Measurements from ENCODE around the gene PLEKHM3.

PLEKHM3 gene

DNA sequence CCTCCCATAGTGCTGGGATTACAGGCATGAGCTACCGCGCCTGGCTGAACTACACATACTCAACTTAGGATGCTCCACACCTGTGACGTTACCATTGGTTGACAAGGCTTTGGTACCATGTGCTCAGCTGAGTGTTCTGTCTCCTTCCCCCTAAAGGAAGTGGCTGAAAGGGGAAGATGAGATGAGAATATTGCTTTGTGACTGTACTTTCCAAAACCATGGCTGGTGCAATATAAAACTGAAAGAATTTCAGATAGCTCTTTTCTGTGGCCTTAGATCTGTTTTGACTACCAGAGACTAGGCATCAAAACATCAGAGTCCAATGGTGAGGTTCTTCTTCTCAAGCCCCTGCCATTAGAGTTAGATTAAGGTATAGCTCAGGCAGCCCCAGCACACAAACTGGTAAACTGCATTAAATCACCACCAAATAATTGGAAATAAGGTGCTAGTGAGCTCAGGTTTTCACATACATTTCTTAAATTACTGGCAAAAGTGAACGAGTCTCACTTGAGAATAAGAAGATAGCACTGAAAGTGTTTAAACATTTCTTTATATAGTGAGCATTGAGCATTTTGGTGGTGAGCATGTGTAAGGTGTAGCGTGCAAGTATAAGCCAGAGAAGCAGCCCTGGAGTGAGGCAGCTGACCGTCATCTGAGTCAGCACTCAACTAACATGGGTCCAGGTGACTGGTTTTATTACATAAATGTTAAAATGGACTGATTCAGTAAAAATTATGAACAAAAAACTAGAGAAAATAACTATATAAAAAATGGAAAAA, 142.1 kb downstream of the PLEKHM3 start:
- no peak for DNase-seq

DNA sequence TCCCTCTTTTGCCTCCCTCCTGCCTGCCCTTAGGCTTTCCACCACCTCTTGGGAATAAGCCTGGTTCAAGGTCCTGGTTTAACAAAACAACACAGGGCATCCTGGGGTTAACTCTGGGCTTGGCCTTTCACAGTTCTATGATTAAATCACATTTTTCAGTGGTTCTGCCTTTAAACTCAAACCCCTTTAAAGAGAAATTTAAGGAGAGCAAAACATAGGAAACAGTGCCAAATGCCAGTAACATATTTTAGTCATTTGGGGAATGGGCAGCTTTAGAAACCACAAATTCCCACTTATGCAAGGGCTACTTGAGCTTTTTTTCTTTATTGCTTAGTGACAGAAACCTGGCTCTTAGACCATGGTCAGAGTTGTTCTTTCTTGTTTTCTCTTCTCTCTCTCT, 143.4 kb downstream of the PLEKHM3 start:
- no peak for DNase-seq

DNA sequence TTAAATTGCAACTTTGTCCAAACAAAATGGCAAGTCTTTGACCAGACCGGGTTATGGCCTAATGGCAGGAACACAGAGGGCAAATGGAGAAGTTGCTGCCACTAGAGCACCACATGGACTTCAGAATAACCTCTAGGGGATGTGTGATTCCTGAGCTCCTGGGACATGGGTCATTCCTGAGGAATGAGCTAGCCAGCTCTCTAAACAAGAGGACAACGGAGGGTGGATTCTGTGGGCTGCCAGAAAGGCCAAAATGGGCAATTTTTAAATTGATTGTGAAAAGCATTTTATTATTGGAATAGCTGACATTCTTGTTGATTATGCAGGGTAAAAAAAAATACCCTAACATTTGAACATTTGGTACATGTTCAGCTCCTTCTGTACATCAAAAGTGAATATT, 145.8 kb downstream of the PLEKHM3 start:
- no peak for DNase-seq

DNA sequence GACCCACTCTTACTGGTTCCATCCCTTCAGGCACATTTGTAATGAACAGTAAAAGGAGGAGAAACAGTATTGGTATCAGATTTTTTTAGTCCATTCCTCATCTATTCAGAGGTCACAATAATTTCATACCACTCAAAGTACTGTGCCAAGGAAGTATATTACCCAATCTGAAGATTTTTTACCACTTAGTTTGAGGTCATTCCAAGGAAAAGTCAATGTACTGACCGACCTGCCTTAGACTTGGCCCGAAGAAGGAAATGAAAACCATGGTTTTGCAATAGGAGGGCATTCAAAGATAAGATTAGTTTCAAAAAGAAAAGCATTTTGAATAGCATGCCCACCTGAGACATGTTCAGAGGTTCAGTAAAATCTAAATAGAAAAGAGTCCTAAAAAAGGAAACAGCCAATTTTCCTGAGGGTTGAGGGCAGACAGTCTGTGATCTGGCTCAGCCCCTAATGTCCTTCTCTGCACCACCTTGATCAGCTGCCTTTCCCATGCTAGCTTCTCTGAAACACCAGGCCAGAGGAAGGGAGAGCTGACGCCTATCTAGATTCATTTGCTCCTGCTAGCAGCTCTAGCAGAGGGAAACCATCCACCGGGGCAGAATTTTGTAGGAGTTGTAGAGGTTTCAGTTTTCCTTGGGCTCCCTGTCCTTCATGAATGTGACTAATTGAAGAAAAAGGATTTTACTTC, 148.3 kb downstream of the PLEKHM3 start:
- no peak for DNase-seq

DNA sequence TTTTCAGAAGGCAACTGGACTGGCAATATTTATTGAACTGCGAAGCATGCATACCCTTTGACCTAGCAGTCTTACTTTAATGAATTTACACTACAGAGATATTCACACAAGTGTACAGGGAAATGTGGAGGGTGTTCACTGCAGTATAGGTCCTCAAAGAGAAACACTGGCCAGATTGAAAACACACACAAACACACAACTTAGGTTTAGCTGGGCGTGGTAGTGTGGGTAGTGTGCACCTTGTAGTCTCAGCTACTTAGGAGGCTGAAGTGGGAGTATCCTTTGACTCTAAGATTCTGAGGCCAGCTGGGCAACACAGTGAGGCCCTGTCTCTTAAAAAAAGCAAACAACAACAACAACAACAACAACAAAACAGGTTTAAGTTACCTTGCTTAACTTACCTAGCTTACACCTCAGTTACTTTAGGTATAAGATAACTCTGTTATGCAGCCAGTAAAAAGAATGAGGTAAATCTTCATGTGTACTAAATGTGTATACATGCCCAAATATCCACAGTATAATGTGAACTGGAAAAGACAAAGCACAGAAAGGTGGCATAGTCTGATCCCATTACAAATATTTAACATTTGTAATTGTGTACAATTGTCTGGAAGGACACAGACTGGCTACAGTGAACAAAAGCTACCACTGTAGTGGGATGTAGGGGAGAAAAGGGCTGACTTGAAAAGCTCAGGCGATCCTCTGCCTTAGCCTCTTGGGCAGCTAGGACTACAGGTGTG, 149.7 kb downstream of the PLEKHM3 start:
- no peak for DNase-seq

DNA sequence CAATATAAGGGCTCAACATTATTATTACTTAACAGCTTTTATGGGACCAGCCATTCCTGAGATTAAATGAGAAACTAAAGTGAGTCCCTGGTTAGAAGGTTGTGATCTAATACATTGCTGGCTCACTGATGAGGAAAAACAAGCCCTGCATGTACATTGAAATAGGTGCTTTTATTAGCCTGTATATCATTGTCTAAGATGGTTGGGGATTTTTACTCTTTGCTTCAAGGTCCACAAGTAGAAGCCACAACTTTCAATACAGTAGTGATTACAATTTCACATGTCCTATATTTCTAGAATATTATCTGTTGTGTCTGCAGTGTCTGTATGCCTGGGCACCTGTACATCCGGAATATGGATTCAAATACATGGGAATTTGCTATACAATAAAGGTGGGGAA, 151.5 kb downstream of the PLEKHM3 start:
- DNase-seq: no peak

DNA sequence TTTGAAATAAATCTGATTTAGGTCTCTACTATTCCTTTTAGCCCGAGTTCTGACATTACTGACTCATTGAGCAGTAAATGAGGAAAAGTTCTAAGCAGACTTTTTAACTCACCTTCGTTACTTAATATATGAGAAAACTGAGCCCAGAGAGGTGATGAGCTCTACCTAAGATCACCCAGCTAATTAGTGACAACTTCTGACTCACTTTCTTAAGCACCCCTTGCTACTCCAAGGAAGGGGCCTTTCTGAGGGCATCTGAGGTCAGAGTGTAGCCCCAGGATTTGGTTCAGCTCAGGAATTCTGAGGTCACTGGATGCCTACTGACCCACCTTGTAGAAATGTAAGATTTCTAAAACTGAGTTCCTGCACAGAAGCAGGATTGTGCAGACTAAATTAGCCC, 153.4 kb downstream of the PLEKHM3 start:
- no peak for DNase-seq

DNA sequence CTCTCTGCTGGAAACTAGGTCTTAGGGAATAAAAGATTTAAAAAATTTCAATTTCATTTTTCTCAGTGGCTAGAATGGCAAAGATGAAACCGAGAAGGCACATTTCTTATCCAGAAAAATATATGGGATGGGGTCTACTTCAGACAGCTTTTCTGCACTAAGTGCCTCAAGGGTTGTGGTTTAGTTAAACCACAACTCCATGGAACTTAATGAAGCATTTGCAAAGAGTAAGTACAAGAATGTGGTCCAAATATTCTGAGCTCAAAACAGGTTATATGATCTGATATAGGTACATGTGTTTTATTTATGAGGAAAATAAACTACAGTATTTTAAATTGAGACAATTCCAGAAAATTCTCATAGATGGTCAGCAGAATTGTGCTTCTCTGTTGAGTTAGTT, 153.8 kb downstream of the PLEKHM3 start:
- DNase-seq: no peak

DNA sequence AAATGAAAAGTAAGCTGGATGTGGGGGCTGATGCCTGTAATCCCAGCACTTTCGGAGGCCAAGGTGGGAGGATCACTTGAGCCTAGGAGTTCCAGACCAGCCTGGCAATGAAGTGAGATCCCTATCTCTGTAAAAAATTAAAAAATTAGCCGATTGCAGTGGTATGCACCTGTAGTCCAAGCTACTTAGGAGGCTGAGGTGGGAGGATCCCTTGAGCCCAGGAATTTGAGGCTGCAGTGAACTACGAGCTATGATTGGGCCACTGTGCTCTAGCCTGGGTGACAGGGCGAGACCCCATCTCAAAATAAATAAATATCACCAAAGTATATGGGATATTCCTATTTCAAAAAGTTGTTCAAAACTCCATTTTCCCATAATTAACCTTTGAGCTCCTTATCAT, 154.5 kb downstream of the PLEKHM3 start:
- DNase-seq: no peak

DNA sequence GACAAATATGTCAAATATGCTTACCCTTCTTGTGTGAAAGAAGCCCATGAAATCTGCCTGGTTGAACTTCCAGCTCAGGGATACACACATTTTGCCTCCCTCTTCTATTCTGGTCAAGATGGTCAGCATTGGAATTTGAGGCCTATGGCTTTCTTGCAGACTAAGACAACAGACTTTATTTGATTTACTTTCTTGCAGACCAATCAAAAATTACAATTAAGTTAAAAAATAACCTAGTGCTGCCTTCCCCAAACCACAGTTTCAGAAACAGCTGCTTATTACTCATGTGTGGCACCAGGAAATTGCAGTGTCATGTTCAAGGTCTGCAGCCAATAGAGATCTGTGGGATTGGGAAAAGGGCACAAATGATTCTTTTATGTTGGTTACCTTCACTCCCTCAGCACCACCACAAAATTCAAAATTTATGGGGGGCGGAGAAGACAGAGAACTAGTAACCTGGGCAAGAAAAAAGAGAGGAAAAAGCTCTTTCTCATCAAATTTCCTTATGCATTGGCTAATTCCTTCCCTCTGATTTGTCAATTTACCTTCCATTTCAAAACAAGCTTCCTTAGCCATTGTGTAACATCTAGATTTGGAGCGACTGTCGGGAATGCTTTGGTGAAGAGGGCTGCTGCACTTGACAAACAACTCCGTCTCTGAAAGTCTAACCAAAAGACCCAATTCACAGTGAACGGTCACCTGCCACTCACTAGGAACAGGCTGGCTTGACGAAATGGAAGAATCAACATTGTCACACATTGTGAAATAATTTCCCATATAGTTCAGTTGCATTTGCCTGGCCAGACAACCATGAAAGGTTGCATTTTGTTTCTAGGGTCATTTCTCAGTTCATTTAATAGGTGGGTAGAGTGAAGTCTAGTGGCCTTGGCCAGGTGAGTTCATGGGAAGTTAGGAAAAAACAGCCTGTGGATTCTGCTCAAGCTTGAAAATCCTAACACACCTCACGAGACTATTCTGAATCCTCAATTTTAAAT, 155.2 kb downstream of the PLEKHM3 start:
- DNase-seq: no peak

DNA sequence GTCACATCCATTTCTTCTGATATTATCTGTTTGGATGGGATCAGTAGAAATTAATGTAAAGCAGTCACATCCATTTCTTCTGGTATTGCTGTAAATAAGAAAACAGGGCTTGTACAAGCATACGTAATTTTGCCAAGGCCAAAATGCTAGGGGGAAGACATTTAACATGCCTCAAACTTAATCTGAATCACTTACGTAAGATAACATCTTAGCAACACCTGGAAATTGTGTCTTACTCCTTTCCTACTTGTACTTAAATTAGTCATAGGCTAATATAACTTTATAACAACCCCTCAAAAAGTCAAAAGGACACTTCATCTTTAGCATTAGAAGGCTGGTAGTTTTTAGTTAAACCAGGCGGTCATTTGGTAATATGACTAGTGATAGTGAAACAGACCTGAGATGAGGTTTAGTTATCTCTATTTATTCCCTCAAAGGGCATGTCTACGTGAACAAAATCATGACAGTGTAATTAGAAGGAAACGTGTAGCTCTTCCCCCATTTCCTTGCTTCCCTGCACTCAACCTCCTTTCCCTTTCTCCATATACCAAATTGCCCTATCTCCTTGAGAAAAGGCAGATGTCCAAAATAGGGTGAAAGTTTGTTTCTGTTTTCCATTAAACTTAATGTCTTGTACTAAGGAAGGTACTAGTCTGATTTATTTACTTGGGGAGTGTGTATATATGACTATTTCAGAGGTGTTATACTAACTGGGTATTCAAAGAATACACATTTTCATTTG, 156.3 kb downstream of the PLEKHM3 start:
- no peak for DNase-seq

DNA sequence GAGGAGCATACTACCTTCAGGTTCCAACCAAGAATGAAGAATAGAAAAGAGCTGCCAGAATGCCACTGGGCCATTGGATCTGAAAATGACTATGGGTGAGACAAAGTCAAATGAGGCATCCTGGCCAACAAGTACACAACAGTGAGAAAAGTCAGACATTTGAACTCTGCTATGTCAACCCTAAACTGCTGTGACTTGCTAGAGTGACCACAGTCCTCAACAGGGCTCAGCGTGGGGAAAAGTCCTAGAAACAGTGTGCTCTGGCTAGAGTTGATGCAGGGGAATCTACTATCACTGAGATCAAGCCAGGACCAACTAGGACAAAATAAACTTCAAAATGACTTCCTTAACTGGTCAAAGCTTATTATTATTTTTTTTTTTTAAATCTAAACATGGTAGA, 157.4 kb downstream of the PLEKHM3 start:
- DNase-seq: no peak

DNA sequence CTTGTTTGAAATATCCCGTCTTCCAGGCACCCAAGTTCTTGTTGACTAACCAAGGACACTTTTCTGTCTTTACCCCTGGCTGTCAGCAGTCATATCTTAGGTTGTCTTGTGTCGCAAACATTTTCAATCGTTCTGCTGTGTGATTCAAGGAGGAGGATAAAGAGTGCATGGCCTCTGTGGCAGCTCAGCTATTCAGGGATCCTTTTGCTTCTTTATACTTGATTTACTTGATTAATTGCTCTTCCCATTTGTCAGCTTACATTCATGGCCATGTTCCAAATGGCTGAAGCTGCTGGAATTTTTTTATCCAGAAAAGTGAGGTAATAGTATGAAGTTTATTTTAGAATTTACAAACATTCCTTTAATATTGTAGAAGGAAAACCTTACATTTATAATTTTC, 158.3 kb downstream of the PLEKHM3 start:
- DNase-seq: no peak

DNA sequence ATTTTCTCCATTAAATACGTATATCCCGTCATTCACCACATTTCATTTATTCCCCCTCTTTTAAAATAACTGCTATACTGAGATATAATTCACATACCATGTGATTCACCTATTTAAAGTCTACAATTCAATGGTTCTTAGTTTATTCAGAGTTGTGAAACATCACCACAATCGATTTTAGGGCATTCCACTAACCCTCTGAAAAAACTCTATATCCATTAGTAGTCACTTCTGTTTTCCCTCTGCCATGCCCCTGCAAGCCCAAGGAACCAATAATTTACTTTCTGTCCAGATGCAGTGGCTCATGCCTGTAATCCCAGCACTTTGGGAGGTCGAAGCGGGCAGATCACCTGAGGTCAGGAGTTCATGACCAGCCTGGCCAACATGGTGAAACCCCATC, 160.1 kb downstream of the PLEKHM3 start:
- DNase-seq: no peak

DNA sequence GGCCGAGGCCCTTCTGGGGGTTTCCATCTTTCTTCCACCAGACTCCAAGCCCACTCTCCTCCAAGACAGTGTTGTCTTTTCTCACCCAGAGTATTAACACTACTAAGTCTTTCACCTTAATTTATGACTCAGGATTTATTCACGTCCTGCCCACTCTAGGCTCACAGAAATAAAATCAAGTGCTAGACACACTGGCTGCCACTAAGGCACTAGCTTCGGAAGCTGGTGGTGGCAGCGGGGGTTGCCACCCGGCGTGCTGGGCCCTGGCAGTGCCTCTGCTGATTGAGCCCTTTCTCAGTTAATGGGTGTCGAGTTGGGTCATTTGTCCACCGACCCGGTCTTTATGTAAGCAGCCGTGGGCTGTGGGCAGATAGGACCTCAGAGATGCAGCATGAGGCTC, 162.0 kb downstream of the PLEKHM3 start:
- no peak for DNase-seq

DNA sequence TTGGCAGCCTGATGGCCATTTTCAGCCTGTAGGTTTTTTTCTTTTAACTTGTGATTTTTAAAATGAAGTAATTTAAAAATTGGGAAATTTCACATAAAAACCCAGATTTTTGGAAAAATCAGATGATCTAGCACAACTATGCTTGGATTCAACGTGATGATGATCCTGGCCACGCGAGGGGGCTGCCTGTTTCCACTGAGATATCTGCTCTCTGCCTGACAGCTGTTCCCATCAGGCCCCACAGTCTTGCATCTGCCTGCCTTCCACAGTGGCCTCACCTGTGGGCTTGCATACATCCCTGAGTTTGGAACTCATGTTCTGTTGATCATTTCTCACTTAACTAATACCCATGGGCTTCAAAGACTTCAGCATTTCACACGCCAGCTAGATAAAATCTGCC, 163.5 kb downstream of the PLEKHM3 start:
- no peak for DNase-seq

DNA sequence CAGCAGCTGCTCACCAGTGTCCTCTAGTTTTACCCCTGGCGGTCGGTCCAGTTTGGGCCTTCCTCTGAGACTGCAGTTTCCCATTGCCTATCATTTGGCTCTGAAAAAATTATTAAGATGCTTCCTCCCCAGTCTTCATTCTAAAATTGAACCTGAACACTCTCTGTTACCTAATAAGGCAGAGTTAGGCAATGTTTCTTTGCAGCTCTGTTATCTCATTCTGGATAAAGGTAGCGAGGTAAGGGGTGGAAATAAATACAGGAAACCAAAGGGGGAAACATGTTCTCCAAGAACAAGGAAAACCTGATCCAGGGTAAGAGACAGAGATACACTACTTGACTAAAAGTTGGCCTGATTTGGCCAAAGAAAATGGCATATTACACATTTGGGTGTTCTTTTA, 164.6 kb downstream of the PLEKHM3 start:
- no peak for DNase-seq

DNA sequence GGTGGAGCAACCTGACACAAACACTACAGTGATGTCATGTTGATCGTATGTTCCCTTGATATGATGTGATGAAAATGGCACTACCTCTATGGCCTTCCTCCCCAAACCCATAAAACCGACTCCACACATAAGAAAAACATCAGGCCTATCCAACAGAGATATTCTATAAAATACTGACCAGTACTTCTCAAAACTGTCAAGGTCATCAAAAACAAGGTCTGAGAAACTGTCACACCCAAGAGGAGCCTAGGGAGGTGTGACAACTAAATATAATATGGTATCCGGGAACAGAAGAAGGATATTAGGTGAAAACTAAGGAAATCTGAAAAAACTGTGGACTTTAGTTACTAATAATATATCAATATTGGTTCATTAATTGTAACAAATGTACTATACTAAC, 169.7 kb downstream of the PLEKHM3 start:
- no peak for DNase-seq

DNA sequence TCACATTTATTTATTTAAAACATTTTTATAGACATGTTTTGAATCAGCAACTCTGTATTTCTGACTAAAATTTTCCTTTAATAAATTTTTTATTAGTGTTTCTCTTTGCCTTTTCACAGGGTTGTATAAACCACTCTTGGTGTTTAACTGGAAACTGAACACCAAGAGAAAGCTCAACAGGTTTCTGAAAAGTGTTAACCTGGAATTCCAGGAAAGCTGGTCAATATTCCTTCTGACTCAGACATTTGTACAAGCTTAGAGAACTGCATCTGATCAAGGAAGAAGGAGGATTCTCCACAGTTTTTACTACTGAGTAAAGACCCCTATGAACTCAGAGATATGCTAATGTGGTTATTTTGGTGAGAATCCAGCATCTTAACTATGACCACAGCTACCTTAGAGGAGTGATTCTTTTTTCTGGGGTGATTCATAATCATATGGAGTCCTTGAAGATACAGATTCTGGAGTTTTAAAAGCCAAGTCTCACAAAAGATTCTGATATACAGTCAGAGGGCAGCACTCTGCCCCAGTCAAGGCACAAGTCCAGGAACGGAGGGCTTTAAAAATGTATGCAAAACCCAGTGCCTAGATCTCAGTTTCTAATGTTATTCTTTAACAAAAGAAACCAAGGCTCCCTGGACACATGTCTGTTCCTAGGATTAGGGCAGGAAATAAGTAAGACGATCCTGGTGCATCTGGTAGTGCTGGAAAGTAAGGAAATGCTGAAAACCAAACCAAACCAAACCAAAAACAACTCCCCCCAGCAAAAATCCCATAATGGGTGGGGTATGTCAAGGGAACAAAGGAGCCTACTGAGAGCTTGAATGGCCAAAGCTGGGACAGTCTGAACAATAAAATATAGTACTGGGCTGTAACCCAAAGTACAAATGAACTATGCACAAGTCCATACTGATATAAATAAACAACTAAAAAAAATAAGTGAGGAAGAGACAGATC, 170.6 kb downstream of the PLEKHM3 start:
- DNase-seq: no peak

DNA sequence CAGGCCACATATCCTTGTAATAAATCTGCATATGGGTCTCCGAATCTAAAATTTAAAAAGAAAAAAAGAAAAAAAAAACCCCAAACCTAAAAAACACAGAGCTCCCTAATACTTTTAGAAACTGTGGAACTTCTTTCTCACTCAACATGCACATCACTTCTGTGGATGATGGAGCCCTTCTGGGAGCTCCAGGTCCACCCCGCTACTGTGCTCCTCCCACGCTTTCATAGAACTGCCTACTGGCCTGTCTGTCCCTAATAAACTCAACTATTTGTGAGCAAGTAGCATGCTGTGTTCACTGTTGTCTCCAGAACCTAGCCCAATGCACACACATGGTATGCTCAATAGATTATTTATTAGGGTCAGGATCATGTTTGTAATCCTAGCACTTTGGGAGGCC, 172.5 kb downstream of the PLEKHM3 start:
- no peak for DNase-seq

DNA sequence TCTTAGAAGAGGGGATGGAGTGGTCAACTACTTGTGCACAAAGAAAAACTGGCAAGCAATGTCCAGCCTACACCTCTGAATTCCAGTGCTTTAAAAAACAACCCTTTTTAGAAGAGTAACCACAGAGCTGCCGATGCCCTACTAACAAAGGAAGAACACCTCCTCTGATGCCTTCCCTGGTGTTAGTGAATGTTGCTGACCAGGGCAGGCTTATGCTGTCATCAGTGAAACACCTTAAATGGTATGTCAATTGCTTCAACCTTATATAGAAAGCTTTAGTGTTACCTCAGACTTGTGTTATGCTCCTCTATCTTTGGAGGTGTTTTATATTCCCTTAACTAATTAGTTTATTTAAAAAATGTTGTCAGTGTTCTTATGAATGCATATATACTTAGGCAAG, 175.9 kb downstream of the PLEKHM3 start:
- no peak for DNase-seq
